GM12865 (cell line): ENCODE results near the gene GOLGA1.
A peak's percentile ranks its signal among the peaks of the same experiment; 100 is the strongest.

Experiments used
- DNase-seq: peaks from one replicate; pipeline ENCODE4 v3.0.0; 2010; ENCODE audit warnings: low read depth
- H3K4me3 ChIP-seq: 2 replicates; pipeline ENCODE4 v1.5.1; 2011; ENCODE audit warnings: mild to moderate bottlenecking, low read depth, low read length, control low read depth
- TF ChIP-seq, protein P1 (sequence below): IDR thresholded peaks from 2 replicates; pipeline ENCODE4 v1.5.1; 2011; ENCODE audit warnings: low read length, control low read depth, low read depth, inconsistent platforms; ENCODE audit not compliant: insufficient read depth; ENCODE audit errors: missing control alignments

The GOLGA1 gene

GRCh38 chr9:124911766-124912165 lies 29.1 kb downstream of the GOLGA1 start:
- no peak overlapping the region for H3K4me3 ChIP-seq
- no peak for DNase-seq
- TF ChIP-seq, protein P1, sequence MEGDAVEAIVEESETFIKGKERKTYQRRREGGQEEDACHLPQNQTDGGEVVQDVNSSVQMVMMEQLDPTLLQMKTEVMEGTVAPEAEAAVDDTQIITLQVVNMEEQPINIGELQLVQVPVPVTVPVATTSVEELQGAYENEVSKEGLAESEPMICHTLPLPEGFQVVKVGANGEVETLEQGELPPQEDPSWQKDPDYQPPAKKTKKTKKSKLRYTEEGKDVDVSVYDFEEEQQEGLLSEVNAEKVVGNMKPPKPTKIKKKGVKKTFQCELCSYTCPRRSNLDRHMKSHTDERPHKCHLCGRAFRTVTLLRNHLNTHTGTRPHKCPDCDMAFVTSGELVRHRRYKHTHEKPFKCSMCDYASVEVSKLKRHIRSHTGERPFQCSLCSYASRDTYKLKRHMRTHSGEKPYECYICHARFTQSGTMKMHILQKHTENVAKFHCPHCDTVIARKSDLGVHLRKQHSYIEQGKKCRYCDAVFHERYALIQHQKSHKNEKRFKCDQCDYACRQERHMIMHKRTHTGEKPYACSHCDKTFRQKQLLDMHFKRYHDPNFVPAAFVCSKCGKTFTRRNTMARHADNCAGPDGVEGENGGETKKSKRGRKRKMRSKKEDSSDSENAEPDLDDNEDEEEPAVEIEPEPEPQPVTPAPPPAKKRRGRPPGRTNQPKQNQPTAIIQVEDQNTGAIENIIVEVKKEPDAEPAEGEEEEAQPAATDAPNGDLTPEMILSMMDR = no peak

DNA sequence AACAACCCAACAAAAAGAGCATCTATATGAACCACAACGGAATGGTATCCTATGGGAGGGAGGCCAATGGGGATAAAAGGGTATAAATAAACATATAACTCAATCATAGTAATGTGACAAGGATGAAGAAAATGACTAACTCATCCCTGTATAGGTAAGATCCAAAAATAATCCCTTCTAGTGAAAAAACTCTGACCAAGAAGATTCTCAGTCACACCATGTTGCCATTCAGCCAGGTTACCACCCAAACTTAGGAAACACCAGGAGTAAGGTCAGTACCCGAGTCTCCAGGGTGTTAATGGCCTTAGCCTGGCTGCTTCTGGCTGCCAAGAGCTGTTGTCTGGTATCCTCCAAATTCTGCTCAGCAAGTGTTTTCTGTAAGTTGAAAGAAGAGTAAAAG lies 32.8 kb downstream of the GOLGA1 start:
- no peak for DNase-seq
- no peak overlapping the region for H3K4me3 ChIP-seq
- TF ChIP-seq, protein P1 = no peak

DNA sequence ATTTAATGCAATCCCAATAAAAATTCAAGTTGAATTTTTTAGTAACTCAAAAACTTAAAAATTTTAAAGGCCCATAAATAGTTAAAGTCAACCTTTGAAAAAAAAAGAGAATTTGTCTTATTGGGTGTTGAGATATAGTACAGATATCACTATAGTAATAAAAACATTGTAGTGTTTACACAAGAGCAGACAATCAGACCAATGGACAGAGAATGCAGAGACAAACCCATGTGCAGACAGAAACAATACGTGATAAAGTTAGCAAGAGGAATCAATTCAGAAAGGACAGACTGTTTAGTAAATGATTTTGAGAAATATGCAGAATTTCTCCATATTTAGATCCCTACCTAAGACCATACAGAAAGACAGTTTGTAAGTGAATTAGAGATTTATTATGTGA lies 33.9 kb downstream of the GOLGA1 start:
- TF ChIP-seq, protein P1 = no peak
- DNase-seq = no peak
- H3K4me3 ChIP-seq = no peak overlapping the region

DNA sequence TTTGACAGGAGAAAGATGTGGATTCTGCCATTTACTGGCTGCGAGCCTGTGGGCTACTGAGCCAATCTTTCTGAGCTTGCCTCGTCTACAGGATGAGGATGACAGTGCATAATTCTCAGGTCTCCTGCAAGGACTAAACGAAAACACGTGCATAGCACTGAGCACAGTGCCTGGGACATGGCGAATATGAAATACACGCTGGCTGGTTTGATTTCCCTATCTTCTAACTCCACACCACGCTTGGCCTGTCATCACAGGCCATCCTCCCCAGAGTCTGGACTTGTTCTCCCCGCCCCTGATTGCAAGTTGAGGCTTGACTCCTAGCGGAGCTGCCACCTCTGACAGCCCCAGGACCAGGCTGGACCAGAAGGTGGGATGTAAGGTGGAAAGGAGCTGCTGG lies 41.0 kb downstream of the GOLGA1 start:
- TF ChIP-seq, protein P1 = no peak
- DNase-seq = no peak
- H3K4me3 ChIP-seq = no peak overlapping the region

DNA sequence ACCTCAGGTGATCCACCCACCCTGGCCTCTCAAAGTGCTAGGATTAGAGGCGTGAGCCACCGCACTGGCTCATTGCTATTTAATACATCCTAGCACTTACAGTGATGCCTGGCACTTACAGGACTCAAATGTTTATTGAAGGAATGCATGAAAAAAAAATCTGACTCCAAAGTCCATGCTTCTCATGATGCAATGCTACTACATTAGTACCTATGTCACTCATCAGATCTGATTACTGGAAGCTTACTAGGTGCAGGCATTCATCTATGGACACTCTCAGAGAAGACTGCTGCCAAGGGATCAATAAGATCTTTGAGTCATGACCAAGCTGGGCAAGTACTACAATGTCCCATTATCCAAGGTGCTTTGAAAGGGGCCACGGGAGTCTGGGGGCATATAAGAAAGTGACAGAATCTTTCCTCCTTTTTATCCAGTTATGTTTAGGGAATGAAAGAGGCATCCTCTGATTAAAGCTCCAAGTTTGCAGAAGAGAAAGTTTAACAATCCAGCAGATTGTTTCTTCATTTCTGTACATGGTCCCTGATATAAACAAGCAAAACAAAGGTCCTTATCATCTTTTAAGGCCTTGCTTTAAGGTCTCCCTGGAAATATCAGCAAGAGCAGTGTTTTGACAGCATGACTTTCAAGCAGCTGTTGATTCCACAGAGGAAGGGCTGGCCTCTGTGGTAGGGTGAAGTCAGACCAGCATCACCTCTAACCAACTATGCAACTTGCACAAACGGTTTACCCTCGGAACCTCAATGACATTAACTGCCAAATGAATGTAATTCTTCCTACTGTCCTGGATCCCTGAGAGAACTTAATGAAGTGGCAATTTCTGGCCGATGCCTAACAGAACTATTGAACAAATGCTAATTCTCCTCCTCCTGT lies 43.1 kb downstream of the GOLGA1 start:
- TF ChIP-seq, protein P1 = no peak
- no peak overlapping the region for H3K4me3 ChIP-seq
- no peak for DNase-seq

DNA sequence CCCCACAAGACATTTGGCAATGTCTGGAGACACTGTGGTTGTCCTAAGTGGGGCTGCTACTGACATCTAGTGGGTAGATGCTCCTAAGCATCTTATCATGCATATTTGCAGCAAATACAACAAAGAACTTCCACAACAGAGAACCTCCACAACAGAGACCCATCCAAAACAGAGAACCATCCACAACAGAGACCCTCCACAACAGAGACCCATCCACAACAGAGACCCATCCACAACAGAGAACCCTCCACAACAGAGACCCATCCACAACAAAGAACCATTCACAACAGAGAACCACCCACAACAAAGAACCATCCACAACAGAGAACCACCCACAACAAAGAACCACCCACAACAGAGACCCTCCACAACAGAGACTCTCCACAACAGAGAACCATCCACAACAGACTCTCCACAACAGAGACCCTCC lies 46.1 kb downstream of the GOLGA1 start:
- H3K4me3 ChIP-seq = no peak overlapping the region
- TF ChIP-seq, protein P1 = peak; percentile 64
- peak; percentile 71 for DNase-seq

DNA sequence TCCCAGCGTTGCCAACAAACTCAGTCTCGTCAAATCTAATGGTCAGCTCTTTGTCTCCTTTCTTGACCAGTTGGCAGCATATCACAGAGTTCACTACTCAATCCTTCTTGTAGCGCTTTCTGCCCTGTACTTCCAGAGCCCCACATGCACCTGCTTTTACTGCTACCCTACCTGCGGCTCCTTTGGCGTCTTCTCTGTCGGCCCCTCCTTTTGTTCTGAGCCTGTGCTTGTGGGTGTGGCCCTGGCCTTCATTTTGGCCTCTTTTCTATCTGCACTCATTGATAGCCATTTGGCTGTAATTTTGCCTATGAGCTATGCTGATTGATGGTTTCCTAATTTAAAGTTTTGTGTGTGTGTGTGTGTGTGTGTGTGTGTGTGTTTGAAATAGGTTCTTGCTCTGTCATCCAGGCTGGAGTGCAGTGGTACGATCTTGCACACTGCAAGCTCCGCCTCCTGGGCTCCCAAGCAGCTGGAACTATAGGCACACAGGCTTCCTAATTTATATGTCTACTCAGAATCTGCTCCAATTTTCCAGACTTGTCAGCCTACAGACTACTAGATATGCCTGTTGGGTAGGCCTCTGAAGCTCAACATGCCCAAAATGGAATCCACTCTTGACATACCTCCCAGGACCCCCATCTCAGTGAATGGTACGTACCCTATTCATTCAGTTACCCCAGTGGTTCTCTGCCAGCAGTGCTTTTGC lies 46.7 kb downstream of the GOLGA1 start:
- no peak for DNase-seq
- TF ChIP-seq, protein P1 = no peak
- H3K4me3 ChIP-seq = no peak overlapping the region
